ENCODE measurements around the gene MAOB.
"Not testable (repeated sequence)": the region's sequence is repeated elsewhere in the genome, so short reads cannot be mapped to it uniquely, and the experiment has no call there.

MAOB gene

DNA sequence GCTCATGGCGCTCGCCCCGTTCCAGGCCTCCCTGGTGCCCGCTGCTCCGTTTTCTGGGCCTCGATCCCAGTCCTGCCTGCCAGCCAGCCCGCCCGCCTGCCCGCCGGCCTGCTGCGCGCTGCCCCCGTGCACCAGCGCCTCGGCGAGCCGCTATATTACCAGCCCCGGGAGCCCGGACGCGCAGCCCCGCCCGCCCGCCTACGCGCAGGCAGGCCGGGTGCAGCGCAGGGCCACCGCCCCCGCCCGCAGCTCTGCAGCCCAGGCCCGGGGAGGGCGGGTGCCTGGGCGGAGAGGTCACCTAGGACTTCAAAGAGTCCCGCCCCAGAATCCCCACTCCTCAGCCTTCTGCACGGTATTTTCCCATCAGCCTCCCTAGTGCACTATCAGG, at the start of gene MAOB:
MAOB (minus strand) TSS at position 157 of the 388 bp plus-strand sequence; CDS start at position 6, 151 bp downstream.
- DNase-seq: peak; percentile 40

DNA sequence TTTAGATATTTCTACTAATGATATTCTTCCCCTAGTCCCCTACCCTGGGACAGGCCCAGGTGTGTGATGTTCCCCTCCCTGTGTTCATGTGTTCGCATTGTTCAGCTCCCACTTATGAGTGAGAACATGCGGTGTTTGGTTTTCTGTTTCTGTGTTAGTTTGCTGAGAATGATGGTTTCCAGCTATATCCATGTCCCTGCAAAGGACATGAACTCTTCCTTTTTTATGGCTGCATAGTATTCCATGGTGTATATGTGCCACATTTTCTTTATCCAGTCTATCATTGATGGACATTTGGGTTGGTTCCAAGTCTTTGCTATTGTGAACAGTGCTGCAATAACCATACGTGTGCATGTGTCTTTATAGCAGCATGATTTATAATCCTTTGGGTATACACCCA, 39.8 kb upstream of the MAOB start:
- not testable (repeated sequence) for DNase-seq

DNA sequence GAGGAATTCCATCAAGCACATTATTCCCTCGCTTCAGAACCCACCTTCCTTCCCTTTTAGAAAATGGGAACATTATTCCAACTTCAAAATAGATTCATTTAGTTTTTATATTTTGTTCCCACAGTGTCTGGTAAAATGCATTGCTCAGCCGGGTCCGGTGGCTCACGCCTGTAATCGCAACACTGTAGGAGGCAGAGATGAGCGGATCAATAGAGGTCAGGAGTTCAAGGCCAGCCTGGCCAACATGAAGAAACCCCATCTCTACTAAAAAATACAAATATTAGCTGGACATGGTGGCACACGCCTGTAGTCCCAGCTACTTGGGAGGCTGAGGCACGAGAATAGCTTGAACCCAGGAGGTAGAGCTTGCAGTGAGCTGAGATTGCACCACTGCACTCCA, 28.5 kb upstream of the MAOB start:
- DNase-seq: not testable (repeated sequence)

DNA sequence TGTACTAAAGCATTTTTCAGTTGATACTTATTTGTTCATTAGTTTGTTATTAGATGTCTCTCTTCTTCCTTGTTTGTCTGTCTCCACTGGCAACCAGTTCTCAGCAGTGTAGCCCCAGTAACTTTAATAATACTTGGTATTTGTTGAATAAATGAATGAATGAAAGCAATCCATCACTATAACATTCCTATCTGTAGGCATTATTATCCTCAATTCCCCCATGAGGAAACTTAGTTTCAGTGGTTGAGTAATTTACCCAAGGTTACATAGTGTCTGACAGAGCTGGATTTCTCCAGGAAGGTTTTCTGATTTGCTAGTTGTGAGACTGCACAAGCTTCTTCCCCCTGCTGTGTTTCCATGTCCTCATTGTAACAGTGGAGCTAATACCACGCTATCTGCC, 27.8 kb upstream of the MAOB start:
- DNase-seq: no peak

DNA sequence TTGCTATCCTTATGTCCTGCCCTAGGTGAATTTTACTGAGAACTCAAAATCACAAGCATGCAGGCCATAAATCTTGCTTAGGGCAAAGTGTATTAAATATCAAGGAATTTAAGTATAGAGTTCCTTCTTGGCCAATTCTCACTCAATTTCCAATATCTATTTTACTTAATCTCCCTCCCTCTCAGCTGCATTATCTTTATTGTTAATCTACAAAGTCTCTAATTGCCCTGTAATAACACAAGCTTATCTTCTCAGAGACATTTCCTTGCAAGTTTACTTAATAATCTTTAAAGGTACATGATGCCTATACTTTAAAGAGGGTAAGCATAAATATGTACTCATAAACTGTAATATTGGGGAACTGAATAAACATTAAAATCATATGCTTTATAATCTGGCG, 26.9 kb upstream of the MAOB start:
- no peak for DNase-seq

DNA sequence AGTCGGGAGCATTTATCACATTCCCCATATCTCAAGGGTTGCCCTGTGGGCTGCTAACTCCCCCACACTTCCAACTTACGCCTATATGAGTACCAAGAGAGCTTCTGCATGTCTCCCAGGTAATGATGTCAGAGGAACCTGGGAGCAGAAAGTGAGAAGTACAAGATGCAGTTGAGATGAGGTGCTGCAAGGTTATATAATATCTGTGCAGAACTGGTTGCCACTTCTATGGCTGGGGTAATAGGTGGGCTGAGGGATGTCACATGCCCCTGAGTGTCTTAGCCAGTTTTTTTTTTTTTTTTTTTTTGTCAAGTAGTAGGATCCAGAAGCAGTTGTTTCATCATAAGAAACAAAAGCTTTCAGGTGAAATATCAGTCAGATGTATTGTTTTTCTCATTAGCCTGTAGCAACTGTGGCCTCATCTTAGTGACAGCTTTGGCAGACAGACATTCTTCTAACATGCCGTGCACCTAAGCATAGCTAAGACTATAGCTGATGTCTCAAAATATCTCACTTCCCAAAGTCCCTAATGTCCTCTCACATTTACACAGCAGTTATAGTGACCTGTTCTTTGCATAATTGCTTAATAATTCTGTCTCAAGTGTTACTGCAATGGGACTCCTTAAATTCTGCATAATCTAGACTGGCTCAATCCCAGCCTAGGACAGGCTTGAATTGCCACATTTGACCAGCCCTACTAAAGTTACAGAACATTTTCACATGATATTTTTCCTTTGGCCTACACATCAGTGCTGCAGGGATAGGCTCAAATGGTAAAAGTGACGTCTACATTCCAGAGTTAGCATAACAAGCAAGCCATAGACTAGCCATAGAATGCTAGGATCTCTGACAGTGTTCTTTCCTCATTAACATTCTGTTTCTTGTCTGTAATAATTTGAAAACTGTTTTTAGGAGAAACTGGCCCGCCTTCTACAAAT, 17.9 kb upstream of the MAOB start:
- DNase-seq: no peak

DNA sequence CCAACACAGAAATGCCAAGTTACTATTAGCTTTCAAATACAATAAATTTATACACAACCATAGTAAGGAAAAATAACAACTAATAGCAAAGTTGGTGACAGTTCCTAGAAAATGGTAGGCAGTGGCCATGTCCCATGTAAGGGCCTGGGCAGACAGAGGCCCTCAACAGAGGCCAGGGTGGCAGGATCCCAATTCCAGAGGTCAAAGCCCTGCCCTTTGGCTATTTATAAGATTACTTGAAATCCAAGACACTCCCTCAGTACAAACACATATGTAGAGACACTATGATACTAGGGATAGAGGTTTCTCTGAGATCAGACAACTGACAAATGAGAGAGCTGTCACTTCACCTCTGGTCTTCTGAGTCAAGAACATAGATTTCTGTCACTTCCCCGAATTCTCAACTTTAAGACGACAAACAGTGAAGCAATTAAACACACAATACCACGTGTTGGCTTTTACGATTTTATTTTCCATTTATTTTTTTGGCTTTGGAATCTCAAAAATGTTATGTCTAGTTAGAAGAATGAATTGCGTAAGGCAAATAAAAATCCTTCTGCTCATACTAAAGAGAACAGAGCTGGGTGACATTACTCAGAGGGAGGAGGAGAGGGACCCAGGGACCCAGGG, 16.3 kb upstream of the MAOB start:
- DNase-seq: no peak

DNA sequence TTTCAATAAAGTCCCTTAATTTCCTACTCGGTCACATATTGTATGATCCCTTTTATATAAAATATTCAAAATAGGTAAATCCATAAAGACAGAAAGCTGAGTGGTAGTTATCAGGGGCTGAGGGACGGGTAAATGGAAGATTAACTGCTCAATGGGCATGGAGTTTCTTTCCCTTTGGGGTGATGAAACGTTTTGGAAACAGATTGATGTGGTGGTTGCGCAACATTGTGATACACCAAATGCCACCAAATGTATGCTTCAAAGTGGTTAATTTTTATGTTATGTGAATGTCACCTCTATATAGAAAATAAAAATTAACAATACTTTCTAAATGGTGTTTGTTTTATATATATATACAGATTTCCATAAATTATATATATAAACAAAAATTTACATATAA, 15.0 kb upstream of the MAOB start:
- no peak for DNase-seq

DNA sequence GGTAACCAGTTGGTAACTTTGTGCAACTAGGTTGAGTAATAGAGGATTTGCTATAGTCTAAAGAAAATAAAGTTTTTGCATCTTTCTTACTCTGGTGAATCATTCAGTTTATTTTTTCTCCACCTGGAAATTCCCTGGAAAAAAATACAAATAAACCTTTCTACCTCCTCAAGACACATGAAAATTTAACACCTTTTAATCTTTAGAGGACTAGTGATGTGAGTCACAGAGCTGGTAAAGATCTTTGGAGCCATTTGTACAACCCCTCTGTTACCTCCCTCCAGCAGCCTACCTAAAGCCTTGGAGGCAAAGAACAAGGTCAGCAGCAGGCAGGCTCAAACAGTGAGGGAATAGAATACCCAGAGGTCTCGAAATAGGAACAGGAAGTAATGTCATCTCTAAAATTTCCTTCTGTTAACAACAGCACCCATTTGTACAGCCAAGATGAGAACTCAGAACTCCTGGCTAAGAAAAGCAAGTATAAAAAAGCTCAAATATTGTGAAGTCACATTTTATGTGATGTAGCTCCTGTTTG, 10.2 kb upstream of the MAOB start:
- no peak for DNase-seq

DNA sequence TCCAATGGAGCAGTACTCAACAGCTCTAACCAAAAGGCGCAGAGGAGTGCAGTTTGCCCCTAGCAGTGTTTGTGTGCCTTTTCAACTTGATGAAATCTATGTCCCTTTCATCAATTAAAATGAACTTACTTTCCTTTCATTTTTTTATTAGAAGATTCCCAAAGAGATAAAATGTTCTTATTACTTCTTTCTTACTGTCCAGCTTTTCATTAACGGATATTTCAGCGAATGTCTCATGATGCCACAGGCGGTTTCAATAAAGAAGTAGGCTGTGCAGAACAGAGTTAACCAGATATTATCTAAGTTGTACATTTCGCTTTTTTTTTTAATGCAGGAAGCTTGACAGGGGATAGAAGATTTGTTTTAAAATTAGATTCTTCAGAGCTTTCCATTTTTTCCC, 3.4 kb upstream of the MAOB start:
- DNase-seq: no peak

DNA sequence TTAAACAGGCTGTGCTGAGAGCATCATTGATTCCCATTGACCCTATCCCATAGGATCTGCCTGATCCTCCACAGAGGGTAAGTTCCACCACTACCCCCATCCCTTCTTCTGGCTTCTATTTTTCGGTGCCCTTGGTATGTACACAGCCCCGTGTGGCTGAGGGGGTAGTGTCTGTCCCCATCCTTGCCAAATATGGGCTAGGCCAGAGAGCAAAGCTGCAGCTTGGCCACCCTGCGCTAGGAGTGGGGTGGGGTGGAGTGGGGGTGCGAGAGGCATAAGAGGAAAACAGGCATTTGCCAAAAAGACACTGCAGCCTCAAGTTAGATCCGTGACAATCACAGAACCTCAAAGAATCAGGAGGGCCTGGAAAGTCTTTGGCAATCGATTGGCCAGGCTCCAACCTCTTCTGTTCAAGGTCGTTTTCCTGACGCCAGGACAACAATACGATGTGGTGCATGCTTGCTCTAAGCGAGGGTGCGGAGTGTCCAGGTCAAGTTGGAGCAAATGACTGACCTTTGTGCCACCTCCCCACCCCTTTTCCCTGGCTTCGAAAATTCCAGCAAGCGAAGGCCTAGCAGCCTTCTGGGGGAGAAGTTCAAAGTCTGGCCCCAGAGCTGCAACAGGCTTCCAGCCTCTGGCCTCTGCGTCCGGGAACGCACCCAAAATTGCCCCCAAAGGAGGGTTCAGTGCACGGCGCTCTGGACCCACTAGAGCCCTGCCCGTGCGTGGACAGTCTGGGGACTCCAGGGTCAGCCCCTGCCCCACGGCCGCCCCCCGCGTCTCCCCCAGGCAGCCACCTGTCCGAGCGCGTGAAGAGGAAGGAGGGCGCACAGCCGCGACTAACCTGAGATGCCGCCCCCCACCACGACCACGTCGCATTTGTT, 598 bp downstream of the MAOB start:
- no peak for DNase-seq

DNA sequence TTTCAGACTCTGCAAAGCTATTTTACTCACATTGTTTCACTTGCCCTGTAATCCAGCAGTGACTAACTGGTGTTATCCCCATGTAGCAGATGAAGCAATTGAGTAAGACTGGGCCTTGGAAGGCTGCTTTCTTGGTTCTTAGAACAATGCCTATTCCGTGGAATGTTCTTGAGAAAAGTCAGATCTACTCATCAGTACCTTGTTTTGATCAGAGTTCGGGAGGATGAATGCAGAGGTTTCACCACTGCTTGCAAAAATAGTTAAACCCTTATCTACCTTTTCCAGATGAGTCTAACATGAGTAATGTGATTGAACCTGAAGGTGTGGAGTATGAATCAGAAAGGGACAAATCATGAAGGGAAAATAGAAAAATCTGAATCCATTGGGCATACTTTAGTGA, 1.8 kb downstream of the MAOB start:
- DNase-seq: no peak

DNA sequence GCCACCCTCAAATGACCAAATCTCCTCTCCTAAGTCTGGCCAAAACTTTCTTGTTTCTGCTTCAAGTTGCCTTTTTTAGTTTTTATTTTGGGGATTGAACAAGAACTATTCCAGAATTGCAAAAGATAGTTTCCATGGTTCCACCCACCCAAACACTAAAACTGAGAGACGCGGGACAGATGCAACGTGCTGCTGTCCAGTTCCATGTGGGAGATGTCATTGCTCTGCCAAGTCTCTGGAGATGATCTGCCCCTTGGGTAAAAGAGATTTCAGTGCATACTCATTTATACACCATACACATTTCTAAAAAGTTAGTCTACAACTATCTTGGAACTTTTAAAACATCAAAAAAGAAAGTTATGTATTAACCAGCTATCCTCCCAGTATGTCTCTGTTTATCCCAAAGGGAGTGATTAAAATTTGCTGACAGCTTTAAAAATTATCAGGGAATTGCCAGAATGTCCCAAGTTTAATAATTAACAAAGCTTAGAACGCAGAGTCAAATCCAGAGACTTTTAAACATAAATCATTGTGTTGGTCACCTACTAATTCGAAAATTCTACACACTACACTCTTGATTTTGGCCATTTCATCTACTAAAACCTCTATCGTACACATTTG, 3.2 kb downstream of the MAOB start:
- DNase-seq: no peak

DNA sequence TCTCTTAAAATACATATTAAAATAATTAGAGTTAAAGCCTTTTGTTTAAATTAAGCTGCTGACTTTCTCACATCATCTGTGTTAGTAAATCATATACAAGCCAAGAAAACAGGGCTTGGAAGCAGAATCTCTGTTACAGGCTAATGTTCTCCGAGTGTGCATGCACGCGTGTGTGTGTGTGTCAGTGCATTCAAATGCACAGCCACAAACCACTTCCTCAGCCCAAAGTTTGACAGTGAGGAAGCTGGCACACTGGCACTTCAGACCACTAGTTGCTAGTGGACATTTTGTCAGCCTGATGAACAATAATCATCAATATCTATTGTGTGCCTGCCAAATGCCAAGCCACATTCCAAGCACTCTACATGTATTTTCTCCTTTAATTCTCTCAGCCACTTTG, 5.6 kb downstream of the MAOB start:
- no peak for DNase-seq

DNA sequence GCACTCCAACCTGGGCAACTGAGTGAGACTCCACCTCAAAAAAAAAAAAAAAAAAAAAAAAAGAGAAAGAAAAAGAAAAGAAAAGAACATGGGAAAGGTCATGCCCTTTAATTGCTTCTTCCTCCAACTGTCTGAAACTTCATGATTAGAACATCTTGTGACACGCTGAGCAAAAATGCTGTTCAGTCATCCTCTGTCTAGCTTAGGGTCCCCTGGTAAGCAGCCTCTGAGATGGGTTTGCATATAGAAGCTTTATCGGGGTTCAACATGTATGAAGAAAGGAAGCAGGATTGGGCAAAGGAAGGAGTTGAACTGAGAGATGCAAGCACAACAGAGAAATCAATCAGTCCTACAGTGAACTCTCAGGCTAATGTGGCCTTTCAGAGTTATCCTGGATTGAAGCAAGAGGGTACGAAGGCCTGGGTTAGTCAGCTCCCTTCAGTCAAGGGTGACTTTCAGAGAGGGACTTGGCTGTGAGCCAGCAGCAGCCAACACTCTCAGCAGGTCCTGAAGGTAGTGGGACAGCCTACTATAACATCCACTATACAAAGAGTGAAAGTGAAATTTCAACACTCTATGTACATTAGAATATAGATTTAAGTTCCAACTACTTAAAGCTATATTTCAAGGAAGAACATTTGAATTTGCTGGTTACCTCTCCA, 11.4 kb downstream of the MAOB start:
- DNase-seq: no peak

DNA sequence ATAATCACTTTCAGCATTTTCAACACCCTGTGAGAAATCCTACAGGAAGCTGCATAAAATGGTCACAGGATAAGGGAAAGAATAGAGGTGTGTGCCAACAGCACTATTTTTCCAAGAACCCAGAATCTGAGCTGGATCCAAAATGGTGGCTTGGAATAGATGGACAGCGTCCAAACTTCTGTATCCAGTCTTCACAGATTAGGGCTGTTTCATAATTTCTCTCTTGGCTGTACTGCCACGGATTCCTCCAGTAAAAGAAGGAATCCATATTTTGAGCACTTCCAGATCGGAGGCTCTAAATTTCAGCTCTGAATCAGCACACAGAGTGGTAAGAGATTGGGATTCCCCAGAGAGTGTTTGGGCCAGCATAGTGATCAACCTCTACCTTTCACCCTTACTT, 12.2 kb downstream of the MAOB start:
- DNase-seq: no peak

DNA sequence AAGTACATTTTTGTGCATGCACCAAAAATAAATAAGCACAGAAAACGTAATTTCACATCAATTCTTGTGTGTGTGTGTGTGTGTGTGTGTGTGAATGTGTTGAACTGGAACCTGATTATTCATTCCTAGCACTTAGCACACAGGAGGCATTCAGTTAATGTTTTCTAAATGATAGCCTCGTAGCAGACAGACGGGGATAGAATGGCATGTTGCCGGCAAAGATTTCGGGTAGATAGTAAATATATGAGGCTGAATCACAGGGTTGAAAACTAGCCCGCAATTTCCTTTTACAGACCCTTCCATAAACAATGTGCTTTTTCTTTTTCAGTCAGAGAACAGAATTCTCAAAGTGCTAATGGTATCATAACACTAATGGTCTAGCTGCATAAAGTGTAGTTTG, 13.5 kb downstream of the MAOB start:
- no peak for DNase-seq

DNA sequence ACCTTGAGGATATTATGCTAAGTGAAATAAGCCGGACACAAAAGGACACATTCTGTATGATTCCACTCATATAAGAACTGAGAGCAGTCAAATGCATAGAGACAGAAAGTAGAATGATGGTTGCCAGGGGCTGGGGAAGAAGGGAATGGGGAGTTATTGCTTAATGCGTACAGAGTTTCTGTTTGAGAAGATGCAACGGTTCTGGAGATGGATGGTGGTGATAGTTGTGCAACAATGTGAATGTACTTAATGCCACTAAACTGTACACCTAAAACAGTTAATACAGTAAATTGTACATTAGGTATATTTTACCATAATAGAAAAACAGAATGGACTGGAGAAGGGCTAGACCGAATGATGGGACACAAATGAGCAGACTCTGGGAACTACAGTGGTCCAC, 15.8 kb downstream of the MAOB start:
- no peak for DNase-seq

DNA sequence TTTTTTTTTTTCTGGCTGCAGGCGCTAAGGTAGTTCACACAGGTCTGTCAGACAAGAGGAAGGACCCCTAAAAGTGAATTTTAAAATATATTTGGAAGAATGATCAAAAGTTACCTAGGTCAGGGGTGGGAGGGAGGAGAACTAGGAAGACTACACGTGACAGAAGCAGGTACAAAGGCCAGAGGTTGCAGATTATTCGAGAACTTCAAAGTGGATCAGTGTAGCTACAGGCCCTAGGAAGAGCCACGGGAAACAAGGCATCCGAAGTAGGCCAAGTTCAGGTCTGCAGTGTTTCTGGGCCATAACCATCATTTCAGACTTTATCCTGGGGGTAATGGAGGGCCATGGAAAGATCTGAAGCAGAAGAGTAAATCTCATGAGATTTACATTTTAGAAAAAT, 16.5 kb downstream of the MAOB start:
- no peak for DNase-seq

DNA sequence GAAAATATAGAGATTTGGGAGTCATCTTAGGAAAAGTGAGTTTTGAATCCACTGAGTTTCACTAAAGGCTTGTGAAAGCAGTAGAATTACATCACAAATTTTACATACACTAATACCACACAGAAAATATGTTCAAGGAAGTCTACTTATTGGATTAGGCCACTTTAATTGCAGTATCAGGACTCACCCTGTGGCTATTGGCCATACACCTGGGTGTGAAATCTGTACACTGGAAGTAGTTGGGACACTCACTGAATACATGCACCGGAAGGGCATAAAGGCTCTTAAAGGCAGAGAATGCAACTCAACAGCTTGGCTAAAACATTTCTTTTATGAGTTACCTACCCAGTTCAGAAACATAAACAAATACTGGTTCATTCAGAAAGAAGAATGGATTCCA, 19.8 kb downstream of the MAOB start:
- no peak for DNase-seq

DNA sequence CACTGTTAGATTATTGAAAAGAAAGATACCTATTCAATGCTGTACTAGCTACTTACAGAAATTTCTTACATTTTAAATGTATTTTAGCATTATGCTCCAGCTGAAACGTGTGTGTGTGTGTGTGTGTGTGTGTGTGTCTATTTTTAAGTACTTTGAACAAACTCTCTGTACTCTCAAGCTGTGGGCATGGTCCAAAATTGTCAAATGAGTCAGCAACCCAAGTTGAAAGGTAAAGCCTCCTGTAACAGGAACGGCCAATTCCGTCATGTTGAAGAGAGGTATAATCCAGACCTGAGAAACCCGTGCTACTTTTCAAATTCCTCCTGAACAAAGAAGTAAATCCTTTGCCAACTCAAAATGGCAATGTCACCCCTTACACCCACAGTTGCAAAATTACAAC, 20.5 kb downstream of the MAOB start:
- DNase-seq: no peak
